Right lung (tissue), 5 donors: ENCODE results near the gene HES6. TPM values are rescaled to one million over a fixed set of nuclear protein-coding genes. Genes with fewer than 3 reads are reported as not detected.

ENCODE experiments used
- DNase-seq, 2 donors: peaks; one replicate each; pipeline ENCODE4 v3.0.0-alpha.2; 2013
- polyA plus RNA-seq, 5 donors: library from polyadenylated mRNA; unstranded; fragments of 120-200 nt; gene quantifications; one replicate each; pipeline versions ENCODE4 v1.2.1 to v1.2.3, GENCODE V29; 2013; ENCODE audit warnings: inconsistent platforms in 1 of 5, low replicate concordance in 1 of 5; ENCODE audit not compliant: insufficient read length in 5 of 5, insufficient read depth in 1 of 5

HES6 gene
- polyA plus RNA-seq, 5 donors: 2.3 to 8.2 (median 3.9) TPM

GRCh38 chr2:238237431-238238135 lies 2.3 kb downstream of the HES6 start:
- no peak for DNase-seq

DNA sequence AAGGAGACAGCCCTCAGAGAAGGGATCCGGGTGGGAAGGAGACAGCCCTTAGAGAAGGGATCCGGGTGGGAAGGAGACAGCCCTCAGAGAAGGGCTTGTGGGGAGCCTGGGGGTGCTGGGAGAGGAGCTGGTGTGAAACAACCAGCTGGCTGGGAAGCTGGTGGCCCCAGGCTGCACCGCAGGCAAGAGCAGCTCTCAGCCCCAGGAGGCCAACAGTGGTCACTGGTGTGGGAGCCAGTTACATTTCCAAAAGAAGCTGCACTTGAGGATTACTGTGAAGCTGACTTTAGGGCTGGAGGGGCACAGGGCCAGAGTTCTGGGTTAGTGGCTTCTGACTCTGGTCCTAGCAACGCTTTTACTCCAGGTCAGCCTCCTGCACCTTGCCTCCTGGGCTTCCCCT lies 3.3 kb downstream of the HES6 start:
- no peak for DNase-seq

DNA sequence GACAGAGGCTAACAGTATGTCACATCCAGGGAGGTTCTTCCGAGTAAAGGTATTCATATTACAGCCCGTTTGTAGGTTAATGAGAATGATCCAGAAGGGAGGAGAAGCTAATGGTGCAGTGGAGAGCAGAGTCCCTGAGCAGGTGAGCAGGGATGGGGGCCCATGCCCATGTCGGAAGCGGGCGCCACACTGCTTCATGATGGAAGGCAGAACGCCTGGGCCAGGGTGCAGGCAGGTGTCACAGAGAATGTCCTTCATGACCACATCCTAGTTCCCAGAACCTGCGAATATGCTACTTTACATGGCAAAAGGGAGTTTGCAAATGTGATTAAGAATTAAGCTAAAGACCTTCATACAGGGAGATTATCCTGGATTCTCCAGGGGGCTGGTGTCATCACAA lies 4.0 kb downstream of the HES6 start:
- DNase-seq: no peak

DNA sequence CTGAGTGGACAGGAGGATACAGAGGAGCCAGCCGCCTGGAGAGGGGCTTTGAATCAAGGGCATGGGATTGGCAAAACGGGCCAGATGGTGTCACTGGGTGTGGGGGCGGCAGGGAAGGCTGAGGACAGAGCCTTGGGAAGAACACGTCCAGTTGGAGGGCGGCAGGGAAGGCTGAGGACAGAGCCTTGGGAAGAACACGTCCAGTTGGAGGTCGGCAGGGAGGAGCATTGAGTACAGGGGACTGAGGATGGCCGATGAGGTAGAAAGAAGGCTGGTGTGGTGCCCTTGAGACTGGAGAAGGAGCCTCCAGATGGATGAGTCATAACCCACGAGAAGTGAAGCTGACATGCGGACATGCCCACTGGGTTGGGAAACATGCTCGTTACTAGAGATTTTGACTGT lies 4.5 kb downstream of the HES6 start:
- DNase-seq: no peak

DNA sequence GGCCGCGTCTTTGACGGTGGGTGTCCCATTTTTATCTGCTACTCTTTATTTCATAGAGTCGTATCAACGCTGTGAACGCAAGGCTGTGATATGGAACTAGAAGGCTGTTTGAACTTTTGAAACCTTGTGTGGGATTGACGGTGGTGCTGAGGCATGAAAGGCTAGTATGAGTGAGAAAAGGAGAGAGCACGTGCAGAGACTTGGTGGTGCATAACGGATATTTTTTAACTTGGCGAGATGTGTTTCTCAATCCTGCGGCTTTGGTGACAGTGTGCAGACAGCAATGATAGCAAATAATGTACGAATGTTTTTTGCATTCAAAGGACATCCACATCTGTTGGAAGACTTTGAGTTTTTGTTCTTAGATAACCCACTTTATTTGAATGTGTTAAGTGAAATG lies 6.2 kb downstream of the HES6 start:
- DNase-seq: no peak

DNA sequence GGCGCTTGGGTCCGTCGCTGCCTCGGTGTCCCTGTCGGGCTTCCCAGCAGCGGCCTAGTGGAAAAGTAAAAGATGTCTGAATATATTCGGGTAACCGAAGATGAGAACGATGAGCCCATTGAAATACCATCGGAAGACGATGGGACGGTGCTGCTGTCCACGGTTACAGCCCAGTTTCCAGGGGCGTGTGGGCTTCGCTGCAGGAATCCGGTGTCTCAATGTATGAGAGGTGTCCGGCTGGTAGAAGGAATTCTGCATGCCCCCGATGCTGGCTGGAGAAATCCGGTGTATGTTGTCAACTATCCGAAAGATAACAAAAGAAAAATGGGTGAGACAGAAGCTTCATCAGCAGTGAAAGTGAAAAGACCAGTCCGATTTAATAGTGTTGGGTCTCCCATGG lies 8.0 kb downstream of the HES6 start:
- DNase-seq: no peak

DNA sequence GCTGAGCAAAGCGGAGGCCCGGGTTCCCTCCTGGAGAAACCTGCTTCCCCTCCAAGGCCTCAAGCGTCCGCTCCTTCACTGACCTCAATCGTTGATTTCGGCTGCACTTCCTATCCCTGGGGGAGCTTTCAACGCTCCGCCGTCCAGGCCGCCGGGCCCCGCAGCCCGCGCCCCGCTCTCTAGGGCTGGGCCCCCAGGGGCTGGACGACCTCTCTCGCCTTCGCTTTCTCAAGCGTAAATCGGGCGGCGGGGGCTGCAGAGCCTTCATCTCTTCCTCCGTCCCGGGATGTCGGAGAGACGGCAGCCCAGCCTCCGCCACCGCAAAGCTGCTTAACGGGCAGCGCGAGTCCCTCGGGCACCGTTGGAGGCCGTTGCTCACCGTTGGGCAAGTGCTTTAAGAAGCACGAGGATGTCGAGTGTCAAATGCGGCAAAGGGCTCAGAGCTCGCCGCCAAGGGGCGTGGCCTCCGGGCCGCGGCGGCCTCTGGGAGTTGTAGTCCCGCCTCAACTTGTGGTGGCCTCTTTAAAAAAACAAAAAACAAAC lies 8.5 kb downstream of the HES6 start:
- DNase-seq: no peak

- no peak for DNase-seq
Observed at GRCh38 chr2:238230699-238231098, 9.1 kb downstream of the HES6 start.

DNA sequence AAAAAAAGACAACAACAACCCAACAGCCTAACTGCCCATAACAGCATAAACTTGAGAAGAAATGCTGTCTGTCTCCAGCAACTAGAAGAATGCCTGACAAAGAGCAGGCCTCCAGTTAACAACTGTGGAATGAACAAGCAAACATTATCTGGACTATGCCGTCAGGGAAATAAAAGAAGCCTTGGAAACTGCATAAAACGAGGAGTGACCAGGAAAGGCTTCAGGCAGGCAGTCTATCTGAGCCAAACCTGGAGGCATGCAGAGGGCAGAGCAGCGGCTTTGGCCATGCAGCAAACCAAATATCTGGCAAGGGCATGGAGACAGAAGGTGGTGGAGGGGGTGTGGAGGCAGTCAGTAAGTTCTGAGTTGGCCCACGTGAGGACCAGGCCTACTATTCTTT lies 11.1 kb downstream of the HES6 start:
- no peak for DNase-seq

GRCh38 chr2:238227587-238228032 lies 12.2 kb downstream of the HES6 start:
- DNase-seq: no peak

DNA sequence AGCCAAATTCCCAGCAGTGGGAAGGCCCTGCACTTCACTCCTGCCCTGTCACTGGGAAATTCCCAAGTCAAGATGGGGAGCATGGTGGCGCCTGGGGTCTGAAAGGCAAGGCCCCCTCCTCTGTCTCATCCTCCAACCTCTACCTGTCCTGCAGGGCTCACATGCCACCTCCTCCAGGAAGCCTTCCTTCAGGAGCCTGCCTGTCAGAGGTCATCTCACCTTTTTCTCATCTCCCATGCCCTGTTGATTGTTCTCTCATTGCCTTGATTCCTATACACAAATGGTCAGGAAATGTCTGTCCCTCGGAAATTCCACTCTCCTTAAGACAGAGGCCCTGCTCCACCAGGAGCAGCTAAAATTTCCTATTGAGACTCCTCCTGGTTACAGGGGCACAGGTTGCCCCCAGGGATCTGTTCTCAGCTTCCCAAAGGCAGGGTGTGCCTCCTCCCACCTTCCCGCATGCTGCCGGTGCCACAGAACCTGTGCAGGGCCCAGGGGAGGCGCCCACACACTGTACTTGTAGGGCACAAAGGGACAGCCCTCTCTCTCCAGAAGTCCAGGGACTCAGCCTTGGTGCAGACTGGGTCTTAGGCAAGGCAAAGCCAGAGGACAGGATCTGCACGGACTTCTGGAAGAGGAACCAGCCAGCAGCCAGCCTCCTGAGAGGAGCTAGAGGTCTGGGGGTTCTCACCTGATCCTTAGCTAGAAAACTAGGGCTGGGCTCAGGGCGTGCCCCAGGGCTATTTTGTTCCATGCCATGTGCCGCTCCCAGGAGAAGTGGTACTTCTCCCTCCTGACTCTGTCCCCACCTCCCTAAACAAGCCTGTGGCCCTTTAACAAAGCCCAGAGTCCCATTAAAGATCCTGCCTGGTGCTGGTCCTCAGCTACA lies 12.9 kb downstream of the HES6 start:
- no peak for DNase-seq

- no peak for DNase-seq
Observed at GRCh38 chr2:238225911-238226697, 13.7 kb downstream of the HES6 start.

DNA sequence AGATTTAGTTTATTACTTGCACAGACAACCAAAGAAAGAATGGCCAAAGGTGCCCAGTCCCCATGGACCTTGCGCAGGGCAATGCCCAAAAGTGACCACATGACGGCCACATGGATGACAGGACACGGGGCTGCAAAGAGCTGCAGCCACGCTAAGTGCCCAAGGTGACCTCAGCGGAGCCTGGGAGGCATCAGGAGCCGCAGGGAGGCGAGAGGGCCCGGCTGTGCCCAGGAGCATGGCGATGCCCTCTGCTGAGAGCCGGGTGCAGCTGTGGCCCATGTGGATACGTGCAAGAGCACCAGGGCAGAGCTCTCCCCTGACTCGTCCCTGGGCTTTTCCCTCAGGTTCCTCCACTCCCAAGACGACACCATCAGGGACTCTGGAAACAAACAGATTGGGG lies 14.7 kb downstream of the HES6 start:
- no peak for DNase-seq

DNA sequence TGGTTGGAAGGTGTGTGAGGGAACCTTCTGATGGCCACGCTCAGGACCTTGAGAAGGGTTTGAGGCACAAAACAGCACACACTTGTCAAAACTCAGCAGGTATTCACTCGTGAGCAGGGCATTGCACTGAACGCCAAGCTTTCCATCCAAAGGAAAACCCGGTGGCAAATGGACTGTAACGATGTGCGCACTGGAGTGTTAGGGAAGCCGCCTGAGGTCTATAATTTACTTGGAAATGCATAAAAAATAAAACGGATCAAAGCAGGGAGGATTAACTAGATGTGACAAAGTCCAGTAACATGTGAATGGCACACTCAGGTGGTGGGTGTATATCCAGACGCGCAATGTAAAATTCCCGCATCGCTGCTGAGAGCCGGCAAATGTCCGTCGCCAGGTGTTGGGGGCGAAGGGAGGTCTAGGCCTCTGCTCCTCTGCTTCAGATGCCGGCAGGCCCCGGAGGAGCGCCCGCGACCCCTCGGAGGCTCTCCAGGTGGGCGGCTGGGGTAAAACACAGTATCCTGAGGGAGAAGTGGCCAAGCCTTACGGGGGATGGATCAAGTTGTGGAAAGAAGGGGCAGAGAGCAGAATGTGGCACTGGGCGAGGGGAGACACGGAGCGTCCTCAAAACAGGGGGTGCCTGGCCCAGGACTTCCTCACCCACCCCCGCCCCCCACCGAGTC lies 15.3 kb downstream of the HES6 start:
- no peak for DNase-seq

DNA sequence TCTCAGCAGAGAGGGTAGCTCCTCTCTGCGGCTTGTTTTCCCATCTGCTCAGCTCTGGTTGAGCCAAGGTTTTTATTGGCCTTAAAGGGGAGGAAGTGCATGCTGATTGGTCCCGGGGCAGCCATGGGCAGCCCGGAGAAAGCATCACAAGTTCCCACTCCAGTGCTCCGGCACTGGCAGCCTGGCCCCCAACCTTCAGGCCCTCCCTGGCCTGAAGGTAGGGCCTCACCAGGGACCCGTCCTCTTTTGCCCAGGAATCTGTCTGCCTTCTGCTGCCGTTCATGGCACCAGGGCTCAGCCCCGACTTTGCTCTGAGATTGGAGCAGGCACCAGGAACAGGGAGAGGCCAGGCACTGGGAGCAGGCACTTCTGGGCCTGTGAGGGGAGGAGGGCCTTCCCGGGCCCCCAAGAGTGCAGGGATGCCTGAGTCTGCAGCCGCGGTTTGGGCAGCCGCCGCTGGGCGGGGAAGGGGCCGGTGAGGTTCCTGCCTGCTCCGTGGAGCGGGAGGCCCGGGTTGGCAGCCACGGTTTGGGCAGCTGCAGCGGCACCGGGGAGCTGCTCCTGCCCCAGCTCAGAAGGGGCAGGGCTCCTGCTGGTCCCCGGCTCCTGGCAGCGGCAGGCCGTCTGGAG lies 18.8 kb downstream of the HES6 start:
- DNase-seq: no peak

- DNase-seq: no peak
Observed at GRCh38 chr2:238220274-238220891, 19.5 kb downstream of the HES6 start.

DNA sequence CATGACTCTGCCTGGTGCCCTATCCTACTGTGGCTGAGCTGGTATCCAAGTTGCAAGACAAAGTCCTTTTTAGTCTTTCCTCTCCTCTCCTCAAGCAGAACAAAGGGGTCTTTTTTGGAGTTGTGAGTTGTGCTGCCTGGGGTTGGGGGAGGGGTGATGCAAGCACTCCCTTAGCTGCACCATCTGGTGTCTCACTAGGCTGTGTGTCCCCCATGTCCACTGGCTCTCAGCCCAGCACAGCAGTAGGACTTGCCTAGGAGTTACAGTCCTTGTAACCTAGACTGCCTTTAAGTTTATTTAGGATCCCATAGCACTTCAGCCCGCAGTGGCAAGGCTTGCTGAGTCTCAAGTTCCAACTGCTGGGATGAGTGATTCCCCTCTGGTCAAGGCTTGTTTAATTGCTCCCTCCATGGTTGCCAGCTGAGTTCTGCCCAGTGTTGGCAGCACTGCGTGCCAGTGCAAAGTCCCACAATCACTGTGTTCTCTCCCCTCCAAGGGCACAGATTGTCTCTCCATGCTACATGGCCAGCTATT lies 23.1 kb downstream of the HES6 start:
- no peak for DNase-seq

- no peak for DNase-seq
Observed at GRCh38 chr2:238207006-238207405, 32.8 kb downstream of the HES6 start.

DNA sequence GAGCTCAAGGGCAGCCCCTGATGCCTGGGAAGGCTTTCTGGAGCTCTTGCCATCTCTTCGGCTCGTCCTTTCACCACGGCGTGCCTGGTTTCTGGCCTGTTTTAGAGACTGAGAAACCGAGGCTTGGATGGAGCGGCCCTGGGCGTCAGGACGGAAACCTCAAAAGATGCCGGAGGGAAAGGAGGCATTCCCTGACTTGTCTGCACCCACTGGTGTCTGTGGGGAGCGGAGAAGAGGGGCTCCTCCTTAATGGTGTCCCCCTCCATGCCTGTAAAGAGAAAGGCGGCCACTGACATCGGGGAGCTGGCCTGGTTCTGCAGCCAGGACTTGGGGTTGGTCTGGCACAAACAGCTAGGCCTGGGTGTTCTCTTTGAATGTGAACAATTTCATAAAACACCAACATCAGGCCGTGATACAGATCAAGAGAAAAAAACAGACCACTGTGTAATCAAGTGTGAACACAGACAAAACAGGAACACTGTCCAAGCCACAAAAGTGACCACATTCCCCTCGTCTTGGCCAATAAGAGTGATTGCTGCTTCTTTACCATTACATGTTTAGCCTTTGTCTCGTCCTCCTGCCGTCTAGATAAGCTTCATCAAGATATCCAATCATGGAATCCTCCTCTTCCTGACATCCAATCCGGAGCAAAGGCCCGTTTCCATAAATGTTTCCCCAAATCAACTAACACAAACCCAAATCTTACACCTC lies 35.7 kb downstream of the HES6 start:
- no peak for DNase-seq
